GM21723 (cell line): Measurements from ENCODE around the gene CHAC1.
"Not testable (repeated sequence)": the region's sequence is repeated elsewhere in the genome, so short reads cannot be mapped to it uniquely, and the experiment has no call there.

ENCODE experiments used
- ATAC-seq: cut with Tn5 transposase; IDR thresholded peaks from one replicate; pipeline ENCODE4 v1.9.1; 2021; ENCODE audit warnings: mild to moderate bottlenecking, moderate library complexity; ENCODE audit not compliant: unreplicated experiment

The CHAC1 gene

DNA sequence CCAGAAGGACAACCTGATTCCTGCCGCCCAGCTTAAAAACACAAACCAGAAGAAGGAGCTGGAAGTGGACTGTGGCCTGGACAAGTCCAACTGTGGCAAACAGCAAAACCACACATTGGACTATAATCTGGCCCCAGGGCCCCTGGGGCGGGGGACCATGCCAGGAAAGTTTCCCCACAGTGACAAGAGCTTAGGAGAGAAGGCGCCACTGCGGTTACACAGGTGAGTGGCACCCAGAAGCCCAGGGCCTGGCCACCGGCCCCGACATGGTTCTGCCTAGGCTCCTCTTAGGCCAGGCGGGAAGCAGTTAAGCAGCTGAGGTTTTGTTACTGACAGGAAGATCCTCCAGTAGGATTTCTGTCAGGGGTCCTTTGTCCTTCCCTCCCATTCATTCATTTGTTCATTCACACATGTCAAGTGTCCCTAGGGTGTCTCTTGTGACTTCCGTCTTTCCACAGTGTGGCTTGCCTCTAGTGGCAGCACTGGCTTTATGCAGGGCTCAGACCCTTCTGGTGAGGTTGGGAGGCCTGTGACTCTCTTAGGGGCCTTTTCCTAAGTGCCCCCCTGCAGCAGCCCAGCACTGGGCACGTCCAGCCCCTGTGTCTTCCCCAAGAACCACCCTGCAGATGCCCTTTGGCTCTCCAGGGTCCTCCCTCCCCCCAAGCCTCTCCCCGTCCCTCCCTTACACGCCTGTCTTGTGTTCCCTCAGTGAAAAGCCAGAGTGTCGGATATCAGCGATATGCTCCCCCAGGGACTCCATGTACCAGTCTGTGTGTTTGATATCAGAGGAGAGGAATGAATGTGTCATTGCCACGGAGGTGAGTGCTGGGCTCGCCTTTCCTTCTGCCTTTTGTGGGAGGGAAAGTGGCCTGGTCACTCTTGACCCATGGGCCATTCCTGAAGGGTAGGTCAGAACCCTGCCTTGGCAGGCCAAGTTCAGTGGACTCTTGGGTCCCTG is 16.3 kb upstream of the CHAC1 start:
- ATAC-seq: no peak

- ATAC-seq: no peak
These were observed 15.3 kb upstream of the CHAC1 start for GRCh38 chr15:40937762-40938535.

- ATAC-seq: no peak
These were observed 14.8 kb upstream of the CHAC1 start for GRCh38 chr15:40938536-40938870.

DNA sequence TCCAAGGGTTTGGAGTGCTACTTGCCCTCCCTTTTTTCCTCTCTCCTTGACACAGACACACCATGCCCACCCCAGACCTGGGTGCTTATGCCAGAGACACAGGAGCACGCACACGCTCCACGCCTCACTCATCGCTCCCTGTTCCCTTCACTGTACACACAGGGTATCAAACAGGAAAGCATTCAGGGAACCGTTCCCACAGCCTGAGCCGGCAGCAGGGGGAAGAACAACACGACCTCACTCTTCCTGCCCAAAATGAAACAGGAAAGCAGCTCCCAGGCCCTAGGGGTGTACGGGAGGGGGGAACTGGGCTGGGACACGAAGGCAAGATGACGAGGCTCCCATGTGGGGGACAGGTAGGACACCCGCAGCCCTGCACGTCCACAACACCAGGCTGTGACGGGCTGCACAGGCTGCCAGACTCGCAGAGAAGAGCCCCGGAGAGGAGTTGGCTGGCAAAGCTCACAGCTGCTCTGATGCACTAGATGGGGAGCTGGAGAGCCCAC is 12.9 kb upstream of the CHAC1 start:
- ATAC-seq: no peak

GRCh38 chr15:40941068-40941527 is 12.2 kb upstream of the CHAC1 start:
- no peak for ATAC-seq

DNA sequence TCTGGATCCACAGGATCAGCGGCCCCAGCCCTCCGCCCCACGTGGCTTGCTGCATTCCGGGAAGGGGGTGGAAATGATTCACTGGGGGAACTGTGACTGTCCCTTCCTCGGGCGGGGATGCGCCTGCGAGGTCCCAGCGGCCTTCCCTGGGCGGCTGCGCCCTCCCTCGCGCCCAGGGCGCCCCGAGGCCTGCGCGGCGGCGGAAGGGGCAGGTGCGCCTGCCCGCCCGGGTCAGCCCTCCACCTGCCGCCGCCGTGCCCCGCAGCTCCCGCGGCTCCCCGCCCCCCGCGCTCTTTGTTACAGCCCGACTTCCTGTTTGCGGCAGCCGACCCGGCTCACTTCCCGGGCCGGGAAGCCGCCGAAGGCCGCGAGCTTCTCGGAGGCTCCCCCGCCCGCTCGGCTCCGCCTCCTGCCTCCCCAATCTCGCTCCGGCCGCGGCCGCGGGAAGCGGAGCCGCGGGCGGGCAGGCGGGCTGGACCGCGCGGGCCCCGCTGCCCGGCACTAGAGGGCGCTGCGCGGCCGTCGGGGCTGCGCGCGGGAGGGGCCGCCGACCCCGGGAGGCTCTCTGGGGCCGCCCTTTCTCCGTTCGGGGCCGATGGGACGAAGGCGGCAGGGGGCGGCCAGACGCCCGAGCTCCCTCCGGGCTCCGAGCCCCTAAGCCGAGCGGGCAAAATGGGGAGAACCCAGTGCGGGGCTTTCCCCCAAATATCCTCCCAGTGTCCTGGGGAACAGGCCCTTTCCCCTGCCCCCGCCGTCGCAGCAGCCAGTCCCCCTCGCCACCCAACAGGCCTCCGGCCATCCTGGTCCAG is 11.5 kb upstream of the CHAC1 start:
- ATAC-seq: peak; percentile 72

DNA sequence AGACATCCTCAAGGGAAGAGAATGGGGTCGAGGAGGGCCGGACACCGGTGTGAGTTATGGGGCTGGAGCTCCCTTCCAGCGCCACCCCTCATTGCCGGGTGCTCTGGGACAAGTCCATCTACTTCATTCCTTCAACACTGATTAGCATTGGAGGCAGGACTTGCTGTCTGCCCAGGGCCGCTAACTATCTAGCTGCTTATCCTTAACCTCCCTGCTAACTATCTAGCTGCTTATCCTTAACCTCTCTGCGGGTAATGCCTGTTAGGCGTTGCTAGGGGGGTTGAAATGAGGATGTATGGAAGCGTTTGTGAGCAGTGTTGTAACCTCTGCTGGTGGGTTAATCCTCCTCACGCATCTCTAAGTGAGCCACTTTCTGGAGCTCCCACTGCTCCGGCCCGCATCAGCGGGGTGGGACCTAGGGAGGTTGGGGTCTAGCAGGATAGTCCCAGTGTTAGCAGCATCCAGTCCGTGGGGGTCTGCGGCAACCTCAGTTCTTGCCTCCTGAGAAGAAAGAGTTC is 10.9 kb upstream of the CHAC1 start:
- no peak for ATAC-seq

GRCh38 chr15:40942878-40943277 is 10.4 kb upstream of the CHAC1 start:
- ATAC-seq: no peak

DNA sequence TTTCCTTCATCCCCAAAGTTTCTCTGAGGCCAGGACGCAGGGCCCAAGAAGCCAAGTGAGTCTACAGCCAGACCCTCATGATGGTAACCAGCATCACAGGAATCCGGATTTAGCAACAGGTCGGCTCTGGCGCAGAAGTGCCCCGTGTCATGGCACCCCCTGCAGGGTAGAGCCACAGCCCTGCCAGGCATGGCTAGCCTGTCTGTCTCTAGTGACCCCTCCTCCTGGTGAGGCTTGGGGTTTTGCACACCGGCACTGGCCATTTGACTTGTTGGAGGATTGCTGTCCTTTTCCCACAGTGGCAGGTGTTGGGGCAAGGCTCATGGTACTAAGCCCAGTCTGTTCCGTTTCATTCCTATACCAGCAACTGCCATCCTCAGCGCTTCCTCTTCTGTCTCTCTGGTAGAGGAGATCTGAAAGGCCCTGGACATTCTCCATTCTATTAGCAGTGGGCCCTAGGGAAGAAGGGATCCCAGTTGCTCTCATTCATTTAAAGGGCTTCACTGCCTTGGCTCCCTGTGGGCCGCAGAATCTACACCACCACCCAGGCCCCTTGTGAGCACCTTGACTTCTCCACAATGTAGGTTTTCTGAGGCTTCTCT is 9.4 kb upstream of the CHAC1 start:
- no peak for ATAC-seq

DNA sequence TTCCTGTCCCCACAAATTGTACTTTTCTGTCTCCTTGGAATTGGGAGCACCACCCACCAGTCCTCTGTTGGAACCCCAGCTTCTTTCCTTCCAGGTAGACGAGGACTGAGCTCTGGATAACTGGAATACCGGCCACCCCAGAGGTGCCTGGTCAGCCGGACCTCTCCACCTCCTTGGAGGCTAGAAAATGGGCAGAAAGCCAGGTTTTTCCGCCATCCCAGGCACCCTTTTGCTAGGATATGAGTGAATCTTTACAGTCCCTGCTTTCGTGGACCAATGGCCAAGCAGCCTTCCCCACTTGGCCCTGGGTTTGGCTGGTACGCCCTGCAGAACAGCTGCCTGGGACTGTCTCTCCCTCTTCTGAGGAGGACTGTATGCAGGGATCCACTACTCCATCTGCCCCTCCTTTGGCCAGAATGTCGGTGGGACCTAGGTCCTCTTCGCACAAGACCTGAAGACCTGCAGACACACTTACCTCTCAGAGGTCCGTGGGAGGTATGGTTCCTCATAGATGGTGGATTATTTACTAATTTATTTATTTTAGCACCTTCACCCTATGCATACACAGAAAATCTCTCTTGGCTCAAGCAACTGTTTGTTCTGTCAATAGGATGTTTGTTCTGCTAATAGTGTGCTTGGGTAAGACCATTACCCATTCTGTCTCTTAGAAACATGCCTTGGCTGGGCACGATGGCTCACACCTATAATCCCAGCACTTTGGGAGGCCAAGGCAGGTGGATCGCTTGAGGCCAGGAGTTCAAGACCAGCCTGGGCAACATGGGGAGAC is 8.6 kb upstream of the CHAC1 start:
- no peak for ATAC-seq

DNA sequence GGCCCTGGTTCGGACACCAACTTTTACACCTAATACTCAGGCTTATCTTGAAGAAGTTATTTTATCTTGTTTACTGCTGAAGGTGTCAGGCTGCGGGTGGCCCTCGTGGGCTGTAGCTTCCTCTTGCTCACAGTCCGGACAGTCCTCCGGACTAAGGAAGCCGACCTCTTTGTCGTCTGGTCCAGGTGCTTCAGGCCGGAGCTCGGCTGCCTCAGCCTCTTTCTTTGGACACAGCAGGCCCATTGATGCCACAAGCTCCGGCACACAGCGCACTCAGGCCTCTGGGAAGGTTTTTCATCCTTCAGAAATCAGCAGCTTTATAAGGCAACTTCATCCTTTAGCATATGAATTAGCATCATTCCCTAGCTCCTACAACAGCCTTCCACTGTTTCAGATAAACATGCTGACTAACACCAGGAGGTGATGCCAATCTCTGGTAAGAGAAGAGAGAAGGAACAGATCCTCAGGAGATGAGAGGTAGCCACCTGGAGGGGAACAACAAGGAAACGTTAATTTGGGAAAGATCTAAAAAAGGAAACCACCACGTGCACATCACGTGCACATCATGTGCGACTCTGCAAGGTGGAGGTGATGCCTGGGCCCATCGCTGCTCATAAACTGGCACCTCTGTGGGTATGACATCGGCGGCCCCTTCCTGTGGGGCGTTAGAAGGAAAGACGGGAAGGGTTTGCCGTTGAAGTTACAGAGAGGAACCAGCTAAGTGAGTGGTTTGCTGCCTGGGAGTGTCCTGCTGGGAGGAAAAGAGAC is 4.4 kb upstream of the CHAC1 start:
- no peak for ATAC-seq

DNA sequence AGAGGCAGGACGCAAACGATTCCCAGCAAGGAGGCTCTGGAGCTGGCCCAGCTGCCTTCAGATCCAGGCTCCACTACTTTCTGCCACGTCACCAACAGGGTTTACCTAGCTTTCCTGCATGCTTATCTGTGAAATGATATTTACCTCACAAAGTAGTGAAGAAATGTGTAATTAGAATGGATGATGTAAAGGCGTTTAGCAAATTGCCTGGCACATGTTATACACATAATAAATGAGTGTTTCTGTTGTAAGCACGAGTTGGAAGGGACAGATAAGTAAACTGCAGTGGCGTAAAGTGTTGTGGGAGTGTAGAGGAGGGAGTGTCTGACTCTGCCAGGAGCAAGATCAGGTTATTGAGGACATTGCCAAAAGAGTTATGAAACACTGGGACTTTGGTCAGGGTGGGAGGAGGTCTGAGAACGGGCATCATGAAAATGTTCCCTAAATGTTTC is 3.5 kb upstream of the CHAC1 start:
- no peak for ATAC-seq

GRCh38 chr15:40951764-40952163 is 1.5 kb upstream of the CHAC1 start:
- no peak for ATAC-seq

DNA sequence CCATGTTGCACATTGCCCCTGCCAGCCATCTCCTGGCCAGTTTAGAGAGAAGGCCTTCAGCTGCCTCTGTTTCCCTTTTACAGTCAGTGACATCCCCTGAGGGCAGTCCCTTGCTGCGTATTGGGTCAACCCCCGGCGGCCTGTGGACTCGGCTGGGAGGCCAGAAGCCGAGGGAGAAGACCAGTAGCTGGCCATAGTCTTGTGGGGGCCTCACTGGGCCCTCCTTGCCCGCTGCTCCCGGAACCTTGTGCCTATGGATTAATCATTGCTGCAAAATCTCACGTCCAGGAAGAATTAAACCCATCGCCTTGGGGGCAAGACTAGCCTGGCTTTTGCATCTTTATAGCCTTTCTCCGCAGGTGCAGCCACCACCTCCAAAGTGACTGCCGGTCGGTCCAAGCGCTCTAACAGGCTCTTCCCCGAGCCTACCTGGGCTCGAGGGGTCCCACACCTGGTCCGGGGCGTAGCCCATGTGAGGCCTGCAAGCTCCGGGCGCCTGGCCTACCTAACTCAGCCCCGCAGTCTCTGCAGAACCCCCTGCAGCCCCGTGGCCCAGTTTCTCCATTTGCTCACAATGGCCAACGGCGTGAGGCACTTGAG is 870 bp upstream of the CHAC1 start:
- ATAC-seq: no peak

- peak; percentile 7 for ATAC-seq
These were observed 423 bp downstream of the CHAC1 start for GRCh38 chr15:40953713-40954074.

- ATAC-seq: not testable (repeated sequence)
These were observed 1.0 kb downstream of the CHAC1 start for GRCh38 chr15:40954158-40954848.

- no peak for ATAC-seq
These were observed 2.1 kb downstream of the CHAC1 start for GRCh38 chr15:40955141-40955903.
